Stimulated activated CD8-positive, alpha-beta memory T cell treated with anti-CD3 and anti-CD28 coated beads, Interleukin-7, amount 100 ng/mL, for 4 hours (primary cell): ENCODE data around the gene MXD1.
"Not testable (repeated sequence)": the region's sequence is repeated elsewhere in the genome, so short reads cannot be mapped to it uniquely, and the experiment has no call there.

Source experiments
- DNase-seq, 2 donors: peaks; one replicate each; pipeline ENCODE4 v3.0.0-alpha.2; 2020; ENCODE audit warnings: low read depth in 2 of 2

Gene MXD1

DNA sequence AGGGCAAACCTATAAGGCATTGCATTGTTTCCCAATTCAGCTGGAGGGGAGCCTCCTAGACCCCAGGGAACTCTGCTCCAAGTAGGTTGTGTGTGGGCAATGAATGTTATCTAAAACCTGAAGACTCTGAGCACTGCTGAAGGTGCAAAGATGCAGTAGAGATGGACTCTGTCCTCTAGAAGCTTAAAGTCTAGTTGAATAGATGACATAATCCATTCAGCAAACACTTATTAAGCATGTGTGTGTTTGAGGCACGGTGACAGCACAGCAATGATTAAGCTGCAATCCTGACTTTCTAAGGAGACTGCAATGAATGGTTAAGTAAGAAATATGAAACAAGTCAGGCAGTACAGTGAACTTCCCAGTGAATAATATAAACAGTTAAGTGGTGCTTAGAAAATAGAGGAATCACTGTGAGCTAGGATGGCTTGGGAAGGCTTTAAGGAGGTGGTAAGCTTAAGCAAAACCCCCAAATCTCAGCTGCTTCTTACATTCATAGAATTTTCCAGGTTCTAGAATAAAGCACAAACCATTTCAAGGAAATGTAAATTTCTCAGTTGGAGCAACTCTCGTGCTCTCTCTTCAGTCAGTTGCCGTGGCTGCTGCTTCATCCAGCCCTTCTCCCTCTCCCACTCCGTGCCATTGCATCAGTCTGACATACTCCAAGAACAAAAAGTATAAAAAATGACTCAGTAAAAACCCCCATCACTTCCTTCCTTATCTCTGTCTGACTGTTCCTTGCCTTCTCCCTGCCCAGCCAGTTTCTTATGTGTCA is 19.1 kb downstream of the MXD1 start:
- no peak for DNase-seq

DNA sequence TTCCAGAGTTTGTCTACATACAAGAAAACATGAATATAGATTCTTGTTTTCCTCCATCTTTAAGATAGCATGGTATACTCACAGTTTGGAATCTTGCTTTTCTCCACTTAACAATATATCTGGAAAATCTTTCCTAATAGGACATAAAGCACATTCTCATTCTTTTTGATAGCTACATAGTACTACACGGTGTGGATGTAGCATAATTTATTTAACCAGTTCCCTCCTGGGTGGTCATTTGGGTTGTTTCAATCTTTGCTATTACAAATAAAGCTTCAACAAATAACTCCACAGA is 19.7 kb downstream of the MXD1 start:
- no peak for DNase-seq

DNA sequence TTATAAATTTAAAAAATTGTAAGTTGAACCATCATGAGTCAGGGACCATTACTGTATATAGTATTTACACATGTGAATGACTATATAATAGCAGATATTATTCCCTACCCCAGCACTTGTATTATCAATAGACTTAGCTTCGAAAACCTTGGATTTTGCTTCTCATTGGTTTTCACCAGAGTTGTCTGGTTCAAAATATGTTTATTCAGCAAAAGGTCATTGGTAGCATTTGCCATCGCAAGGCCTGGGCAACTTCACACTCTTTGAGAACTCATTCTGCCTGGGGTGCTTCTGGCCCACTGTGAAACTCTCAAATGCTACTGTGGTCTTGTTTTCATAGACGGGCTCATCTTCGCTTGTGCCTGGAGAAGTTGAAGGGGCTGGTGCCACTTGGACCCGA is 20.1 kb downstream of the MXD1 start:
- no peak for DNase-seq

DNA sequence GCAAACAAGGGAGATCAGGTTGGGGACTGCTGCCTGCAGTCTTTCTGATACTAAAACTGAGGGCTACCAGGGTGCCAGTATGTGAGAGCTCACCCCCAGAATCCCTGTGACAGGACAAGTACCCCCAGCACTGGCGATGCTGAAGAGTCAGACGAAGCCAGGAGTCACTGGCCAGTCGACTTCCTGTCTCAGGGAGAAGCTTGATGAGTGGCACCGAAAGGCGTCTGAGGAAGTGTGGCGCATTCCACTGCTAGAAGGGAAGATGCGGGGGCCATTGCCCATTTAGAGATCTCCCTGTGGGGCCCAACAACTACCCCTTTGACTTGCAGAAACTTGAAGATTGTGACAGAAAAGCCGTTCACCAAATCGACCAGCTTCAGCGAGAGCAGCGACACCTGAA is 22.0 kb downstream of the MXD1 start:
- no peak for DNase-seq

DNA sequence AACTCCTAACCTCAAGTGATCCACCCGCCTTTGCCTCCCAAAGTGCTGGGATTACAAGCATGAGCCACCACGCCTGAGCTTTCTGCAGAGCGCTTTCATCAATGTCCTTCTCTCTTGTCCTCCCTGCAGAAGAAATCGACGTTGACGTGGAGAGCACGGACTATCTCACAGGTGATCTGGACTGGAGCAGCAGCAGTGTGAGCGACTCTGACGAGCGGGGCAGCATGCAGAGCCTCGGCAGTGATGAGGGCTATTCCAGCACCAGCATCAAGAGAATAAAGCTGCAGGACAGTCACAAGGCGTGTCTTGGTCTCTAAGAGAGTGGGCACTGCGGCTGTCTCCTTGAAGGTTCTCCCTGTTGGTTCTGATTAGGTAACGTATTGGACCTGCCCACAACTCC is 23.1 kb downstream of the MXD1 start:
- no peak for DNase-seq

DNA sequence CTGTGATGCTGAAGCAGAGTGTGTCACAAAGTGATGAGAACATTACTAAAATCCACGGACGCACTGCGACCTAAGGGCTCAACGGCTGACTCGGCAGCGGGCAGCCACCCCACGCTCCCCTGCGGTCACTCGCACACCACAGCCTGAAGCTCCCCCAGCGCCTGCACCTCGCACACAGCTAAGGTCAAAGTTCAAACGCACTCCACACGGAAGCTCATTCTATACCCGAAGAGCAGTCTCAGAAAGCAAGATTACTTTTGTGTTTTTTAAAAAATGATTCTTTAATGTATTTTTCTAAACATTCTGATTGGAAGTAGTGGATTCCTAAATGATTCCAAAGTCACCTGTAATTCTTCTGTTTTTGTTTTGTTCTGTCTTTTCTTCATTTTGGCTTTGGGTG is 24.8 kb downstream of the MXD1 start:
- no peak for DNase-seq

DNA sequence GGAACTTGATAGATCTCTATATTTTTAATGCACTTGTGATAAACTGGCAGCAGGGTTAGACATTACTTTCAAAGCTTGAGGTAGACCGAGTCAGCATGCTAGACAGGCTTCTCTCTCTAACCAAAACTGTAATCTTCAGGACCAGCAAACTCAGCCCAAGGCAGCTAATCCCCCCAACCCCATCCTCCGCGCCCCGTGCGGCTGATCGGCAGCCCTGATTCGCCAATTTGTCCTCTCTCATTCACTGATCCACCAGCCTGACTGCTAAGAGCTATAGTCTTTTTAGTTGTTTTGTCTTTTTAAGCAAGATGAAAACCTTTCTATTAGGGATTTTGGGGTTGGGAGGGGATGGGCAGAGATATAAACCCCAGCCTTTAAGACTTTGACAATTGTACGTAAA is 25.8 kb downstream of the MXD1 start:
- no peak for DNase-seq

DNA sequence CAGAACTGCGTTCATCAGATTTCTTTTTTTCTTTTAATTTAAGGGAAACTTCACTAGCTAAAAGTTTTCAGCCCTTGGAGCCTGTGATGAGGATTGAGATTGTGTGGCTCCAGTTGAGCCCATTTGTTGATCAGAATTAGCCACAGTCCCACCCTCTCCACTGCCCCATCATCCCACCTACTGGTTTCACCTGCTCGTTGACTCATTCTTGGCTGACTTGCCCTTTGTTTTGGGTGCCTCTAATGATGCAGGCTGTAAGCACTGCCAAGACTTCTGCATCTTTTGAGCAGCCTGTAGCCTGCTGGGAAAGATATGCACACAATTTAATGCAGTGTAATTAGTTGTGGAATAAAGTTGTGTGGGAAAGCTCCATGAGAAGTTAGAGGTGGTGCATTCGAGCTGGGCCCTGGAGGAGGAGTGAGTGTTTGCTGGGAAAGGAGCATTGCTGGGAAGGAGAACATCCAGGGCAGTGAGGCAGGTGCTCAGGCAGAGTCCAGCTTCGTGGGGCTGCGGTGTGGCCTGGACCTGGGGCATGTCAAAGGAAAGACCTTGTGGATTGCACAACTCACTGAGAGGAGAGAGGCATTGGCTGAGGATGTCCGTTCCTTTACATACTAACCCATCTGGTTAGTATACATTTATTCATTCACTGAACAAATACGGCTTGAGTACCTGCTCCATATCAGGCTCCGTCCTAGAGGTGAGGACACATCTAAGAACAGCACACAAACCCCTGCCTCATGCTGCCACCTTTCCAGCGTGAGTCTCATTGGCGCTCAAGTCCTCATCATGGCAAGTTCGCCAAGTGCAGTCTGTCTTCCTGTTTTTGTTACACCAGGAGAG is 28.3 kb downstream of the MXD1 start:
- DNase-seq = no peak

DNA sequence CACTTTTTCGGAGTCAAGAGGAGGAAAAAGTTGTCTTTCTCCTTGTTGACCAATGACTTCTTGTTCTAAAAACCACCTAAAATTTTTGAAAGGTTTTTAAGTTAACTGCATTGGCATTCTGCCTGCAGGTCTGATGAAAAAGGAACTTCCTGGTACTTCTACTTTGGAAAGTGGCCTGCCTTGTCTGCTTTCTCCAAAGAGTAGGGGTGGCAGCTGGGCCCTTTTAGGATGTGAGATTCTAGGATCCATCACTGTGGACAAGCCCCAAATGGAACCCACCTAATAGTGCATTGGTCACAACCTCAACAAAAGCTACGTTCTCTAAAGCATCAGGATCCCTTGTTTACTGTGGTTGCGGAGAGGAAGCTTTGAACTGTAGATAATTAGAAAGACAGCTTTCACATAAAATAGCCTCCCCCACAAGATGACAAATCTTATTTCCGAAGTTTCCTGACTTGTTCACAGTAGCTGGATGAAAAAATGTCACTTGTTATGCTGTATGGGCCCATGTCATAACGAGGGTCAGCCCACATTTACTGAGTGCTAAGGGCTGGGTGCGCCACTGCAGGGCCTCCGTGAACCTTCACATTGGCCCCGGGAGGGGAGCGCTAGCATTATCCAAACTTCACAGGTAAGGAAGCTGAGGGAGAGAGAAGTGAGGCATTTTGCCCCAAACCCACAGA is 29.1 kb downstream of the MXD1 start:
- no peak for DNase-seq

DNA sequence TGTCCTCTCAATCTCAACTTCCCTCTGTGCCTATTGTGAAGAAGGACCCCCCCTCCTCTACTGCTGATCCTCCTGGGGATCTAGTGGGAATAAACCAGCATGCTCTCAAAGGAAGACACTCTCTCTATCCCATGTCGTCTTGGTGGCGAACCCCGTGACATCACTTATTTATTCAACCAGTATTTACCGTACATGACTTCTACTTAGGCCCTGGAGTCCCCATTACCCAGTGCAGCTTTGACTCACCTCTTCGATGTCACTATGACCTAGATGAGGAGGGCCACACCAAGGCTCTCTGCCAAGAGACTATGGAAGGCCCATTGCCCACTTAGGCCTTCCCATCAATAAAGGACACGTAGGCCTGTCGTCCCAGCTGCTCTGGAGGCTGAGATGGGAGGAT is 29.8 kb downstream of the MXD1 start:
- DNase-seq = no peak

DNA sequence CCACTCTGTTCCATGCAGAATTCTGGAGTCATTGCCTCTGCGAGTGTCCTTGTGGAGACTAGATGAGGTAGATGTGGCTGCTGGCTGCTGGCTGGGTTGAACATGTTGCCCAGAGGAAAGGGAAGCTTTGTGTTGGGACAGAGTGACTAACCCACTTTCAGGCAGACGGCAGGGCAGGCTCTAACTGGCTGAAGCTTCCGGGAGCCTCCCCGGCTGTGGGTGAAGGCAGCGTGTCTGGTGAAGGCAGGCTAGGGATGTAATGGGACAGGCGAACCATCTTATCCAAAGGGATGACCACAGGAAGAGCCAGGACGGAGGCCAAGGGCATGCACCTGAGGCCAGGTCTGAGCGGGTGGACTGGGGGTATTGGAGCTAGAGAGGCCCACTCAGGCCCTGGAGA is 30.5 kb downstream of the MXD1 start:
- DNase-seq = no peak

DNA sequence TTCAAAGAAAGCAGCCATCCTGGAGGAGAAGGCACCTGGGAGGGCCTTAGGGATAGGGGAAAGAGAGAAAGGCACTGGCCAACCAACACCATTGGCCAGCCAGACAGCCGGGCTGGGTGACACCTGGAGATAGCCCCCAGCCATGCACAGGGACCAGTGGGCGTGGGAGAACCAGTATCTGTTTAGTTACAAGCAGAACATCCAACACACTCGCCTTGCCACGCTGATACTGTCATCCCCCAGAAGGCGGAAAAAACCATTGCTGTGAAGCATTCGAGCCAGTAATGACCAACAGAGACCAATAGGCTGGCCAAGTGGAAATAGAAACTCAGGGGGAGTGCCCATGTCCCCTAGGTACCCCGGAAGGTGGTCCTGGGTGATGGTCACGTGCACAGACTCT is 31.0 kb downstream of the MXD1 start:
- no peak for DNase-seq

DNA sequence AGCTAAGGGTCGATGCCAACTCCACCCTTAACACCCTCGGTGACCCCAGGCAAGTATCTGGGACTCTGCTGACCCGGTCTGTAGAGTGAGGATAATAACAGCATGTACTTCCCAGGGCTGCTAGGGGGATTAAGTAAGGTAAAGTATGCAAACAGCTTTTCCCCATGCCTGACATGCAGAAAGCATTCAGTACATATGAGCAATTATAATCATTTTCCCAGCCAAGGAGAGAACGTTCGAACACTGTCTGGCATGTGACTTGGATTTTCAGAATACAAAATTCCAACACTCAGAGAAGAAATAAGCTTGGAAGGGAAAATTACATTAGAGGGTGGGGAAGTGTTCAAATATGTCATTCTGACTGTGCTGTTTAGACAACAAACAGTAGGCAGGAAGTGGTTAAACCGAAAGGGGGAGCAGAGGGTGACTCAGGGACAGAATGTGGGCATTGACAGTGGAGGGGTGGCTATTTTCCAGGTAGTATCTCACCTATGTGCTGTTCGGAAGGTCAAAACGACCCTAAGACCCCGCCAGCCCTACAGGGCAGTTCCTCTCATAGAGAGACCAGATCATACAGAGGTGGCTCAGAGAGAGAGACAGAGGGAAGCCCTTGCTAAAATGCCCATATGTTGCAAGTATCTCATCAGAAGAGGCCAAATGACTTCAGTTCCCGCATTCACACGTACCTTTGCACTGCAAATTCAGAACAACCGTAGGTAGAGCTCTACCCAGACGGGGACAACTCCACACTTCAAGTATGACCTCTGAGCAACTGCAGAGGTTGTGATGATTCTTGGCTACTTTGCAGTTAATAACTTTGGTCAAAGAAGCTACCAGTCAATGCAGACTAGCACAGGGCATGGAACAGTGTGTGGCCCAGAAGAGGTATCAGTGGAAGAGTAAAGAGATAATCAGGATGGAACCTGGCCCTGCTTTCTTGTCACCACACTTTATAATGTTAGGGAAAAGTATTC is 31.7 kb downstream of the MXD1 start:
- DNase-seq = peak; percentile 31 to 43

DNA sequence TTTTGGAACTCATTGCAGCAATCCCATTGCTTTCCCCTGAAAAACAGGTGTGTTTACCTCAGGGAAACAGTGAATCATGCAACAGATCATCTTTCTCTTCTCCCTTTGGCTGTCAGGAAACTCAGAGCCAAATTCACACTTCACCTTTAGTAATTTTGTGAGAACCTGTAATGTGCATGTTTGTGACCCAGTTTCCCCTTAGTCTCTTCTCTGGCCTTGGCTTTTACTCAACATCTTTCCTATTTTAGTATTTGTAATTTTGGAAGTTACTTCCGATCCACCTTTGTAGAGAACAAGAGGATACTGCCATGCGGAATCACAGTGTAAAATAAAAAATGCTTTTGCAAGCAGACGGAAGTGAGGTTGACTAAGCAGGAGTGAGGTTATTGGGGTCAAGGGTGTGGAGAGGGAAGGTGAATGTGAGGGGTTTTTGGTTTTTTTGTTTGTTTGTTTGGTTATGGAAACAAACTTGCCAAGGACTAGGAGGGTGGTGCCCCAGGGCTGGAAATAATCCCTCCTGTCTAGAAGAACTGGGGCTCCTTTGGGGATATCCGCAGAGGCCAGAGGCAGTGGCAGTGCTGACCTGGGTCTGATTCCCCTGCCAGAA is 32.5 kb downstream of the MXD1 start:
- DNase-seq = no peak

DNA sequence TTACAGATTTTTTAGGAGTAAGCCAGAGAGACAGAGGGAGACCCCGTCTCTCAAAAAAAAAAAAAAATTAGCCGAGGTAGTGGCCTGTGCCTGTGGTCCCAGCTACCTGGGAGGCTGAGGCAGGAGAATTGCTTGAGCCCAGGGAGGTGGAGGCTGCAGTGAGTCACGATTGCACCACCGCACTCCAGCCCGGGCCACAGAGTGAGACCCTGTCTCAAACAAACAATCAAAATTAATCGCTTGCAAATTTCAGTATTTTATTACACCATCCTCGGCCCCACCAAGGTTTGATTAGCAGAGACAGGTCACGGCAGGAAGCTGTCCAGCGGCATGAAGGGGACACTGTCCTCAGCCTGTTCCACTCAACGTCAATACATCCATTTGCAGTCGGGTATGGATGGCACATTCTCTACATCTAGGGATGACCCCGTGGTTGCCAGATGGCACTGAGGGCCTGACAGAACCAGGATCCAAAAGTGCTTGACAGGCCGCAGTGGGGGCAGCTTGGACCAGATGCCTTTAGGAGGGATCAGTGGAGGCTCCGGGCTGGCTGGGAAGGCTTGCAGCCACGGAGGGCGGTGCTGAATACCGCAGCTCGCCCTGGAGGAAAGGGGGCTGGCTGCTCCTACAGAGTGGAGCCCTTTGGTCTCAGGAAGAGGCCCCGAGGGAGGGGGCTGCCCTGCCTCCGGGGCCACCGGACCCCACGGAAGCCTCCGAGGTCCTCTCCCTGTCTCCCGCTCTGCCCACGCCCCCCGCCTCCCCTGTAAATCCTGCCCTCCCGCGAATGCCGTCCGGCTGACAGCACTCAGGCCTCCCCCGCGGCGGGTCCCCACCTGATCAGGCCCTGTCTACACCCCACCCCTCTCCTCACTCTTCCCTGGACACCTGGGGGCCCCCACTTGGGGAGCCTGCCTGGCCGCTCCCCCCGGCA is 33.4 kb downstream of the MXD1 start:
- no peak for DNase-seq

DNA sequence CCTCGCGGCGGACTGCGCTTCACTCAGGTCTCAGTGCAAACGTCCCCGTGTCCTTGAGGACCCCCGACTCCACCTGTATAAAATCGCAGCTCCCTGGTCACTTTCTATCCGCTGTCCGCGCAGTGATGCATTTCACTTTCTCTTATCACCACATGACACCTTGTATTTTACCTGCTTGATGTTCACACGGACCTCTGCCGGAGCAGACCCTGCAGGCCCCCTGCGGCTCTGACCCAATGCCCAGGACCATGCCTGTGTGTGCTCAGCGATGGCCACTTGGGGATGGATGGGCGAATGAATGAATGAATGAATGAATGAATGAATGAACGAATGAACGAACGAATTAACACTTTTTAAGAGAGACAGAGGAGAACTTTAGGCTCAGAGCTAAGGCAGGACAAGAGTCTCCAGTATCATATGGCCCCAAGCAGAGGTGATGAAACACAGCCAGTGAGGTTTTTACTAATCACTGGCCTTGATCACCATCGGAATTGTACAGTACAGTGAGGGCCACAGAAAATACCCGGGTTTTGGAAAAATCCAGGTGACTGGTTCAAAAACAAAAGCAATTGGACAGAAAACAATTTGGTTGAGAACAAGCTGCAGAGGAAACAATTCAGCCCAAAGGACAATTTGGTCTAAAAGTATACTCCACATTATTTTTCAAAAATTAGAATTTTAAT is 34.2 kb downstream of the MXD1 start:
- DNase-seq = no peak

DNA sequence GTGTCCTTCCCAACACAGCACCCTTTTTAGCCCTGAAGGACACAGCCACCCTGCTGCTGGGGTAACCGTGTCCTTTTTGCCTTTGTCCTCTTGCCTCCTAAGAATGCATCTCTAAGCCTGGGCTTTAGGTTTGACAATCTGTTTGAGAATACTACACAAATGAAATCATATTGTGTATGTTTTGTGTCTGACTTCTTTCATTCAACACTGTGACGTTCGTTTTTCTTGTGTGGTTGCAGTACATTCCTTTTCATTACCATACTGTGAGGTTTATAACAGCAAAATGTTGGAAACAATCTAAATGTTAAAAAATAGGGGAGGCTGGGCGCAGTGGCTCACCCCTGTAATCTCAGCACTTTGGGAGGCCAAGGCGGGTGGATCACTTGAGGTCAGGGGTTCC is 35.3 kb downstream of the MXD1 start:
- no peak for DNase-seq

DNA sequence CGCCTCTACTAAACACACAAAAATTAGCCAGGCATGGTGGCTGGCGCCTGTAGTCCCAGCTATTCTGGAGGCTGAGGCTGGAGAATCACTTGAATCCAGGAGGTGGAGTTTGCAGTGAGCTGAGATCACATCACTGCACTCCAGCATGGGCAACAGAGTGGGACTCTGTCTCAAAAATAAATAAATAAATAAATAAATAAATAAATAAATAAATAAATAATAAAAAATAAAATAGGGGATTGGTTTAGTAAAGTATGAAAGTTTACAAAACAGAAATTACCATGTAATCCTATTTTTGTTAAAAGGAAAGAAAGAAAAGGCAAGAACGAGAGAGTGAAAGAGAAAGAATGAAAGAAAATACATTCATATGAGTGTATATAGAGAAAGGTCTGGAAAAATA is 35.8 kb downstream of the MXD1 start:
- DNase-seq = not testable (repeated sequence)

DNA sequence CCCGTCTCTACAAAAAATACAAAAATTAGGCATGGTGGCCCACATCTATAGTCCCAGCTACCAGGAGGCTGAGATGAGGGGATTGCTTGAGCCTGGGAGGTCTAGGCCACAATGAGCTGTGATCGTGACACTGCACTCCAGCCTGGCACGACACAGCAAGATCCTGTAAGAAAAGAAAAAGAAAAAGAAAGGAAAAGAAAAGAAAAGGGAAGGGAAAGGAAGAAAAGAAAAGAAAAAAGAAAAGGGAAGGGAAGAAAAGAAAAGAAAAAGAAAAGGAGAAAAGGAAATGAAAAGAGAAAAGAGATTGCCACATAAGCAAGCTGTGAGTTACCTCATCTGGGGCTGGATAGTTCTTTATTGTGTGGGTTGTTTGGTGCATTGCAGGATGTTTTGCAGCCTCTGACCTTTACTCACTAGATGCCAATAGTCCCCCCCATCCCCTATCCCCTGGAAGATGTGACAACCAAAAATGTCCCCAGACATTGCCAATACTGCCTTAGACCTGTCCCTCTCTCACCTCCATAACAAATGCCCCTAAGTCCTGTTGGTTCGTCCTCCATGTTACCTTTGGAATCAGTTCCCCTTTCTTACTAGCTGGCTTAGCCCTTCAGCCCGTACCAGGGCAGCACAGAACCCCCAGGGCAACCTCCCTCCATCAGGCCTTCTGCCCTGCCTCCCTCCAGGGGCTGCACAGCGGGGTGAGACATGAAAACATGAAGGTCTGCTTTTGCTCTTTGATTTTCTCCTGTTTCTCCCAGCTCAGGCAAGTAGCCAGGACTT is 37.6 kb downstream of the MXD1 start:
- DNase-seq = no peak
